AG04449 (cell line): Measurements from ENCODE around the gene MRPL52.
A peak's percentile ranks its signal among the peaks of the same experiment; 100 is the strongest.
"Not testable (repeated sequence)": the region's sequence is repeated elsewhere in the genome, so short reads cannot be mapped to it uniquely, and the experiment has no call there.

Source experiments
- CTCF ChIA-PET: fragments of 350-600 bp; formaldehyde crosslinking; extraction: SDS; loops from one replicate; lab custom pipeline; 2021; ENCODE audit warnings: antibody characterized with exemption; lab: Yijun Ruan, JAX
- POLR2A ChIA-PET: fragments of 400-600, 350-600 bp; formaldehyde crosslinking; extraction: SDS; loops from one replicate; lab custom pipeline; 2020; ENCODE audit warnings: antibody characterized with exemption, inconsistent platforms; lab: Yijun Ruan, JAX
- DNase-seq: peaks from one replicate; pipeline ENCODE4 v3.0.0-alpha.2; 2010; ENCODE audit warnings: low read depth, low spot score
- H3K4me3 ChIP-seq: 2 replicates; pipeline ENCODE4 v1.5.1; 2011; ENCODE audit warnings: low read depth, mild to moderate bottlenecking, control low read depth, low read length
- CTCF ChIP-seq: IDR thresholded peaks from one replicate; pipeline ENCODE4 v1.5.1; 2011; ENCODE audit warnings: mild to moderate bottlenecking, moderate library complexity, low read length, control low read depth, inconsistent platforms; ENCODE audit not compliant: insufficient read depth; ENCODE audit errors: missing control alignments

Gene MRPL52

GRCh38 chr14:22847661-22848341, 18.1 kb downstream of the MRPL52 start:
- no peak for DNase-seq
- H3K4me3 ChIP-seq = no peak overlapping the region
- CTCF ChIA-PET = interaction anchor here (1.1 to 10.9 kb wide), 7 partner anchors 10 to 460 kb away, joined by 3 to 272 read pairs (median 6); partner anchors contain the start of genes MMP14 and SLC7A7
- no peak for TF ChIP-seq CTCF
- POLR2A ChIA-PET = interaction anchor here (1.4 to 7.3 kb wide), 3 partner anchors 10 to 82 kb away, joined by 4 to 158 read pairs (median 5); partner anchors contain the start of genes MMP14 and PRMT5

GRCh38 chr14:22848351-22849164, 18.9 kb downstream of the MRPL52 start:
- CTCF ChIA-PET = interaction anchor here (0.7 to 10.9 kb wide), 13 partner anchors 10 to 460 kb away, joined by 3 to 272 read pairs (median 4); partner anchors contain the start of genes LRP10, MMP14 and SLC7A7
- POLR2A ChIA-PET = interaction anchor here (0.6 to 7.3 kb wide), 5 partner anchors 11 to 296 kb away, joined by 3 to 158 read pairs (median 4); partner anchors contain the start of genes MMP14 and PRMT5
- H3K4me3 ChIP-seq = peak overlapping the region; percentile 12; the same call in 1 of the 2 replicates
- no peak for DNase-seq
- TF ChIP-seq CTCF = no peak

- no peak for DNase-seq
- CTCF ChIA-PET = interaction anchor here (0.6 to 10.9 kb wide), 15 partner anchors 11 to 461 kb away, joined by 3 to 272 read pairs (median 4); partner anchors contain the start of genes LRP10, MMP14, MRPL52 and SLC7A7
- no peak for TF ChIP-seq CTCF
- no peak overlapping the region for H3K4me3 ChIP-seq
- POLR2A ChIA-PET = interaction anchor here (0.6 to 7.3 kb wide), 5 partner anchors 12 to 297 kb away, joined by 3 to 158 read pairs (median 5); partner anchors contain the start of genes MMP14 and PRMT5
Observed at GRCh38 chr14:22849212-22849819, 19.6 kb downstream of the MRPL52 start.

GRCh38 chr14:22850944-22851764, 21.5 kb downstream of the MRPL52 start:
- no peak overlapping the region; the same call in 1 of the 2 replicates for H3K4me3 ChIP-seq
- POLR2A ChIA-PET = interaction anchor here (0.5 to 7.3 kb wide), 15 partner anchors 9 to 462 kb away, joined by 3 to 158 read pairs (median 3); partner anchors contain the start of genes LRP10, MMP14, MRPL52 and OXA1L
- DNase-seq = no peak
- CTCF ChIA-PET = interaction anchor here (0.5 to 10.9 kb wide), 24 partner anchors 13 to 459 kb away, joined by 3 to 272 read pairs (median 26); partner anchors contain the start of genes AJUBA, DAD1, LRP10 and MMP14
- TF ChIP-seq CTCF = no peak

- DNase-seq, H3K4me3 ChIP-seq: not testable (repeated sequence)
- ChIA-PET CTCF (interaction anchor here (0.6 to 10.9 kb wide), 37 partner anchors 12 to 462 kb away, joined by 3 to 272 read pairs (median 8); partner anchors contain the start of genes DAD1, LRP10, MMP14 and MRPL52), POLR2A (interaction anchor here (0.6 to 7.3 kb wide), 7 partner anchors 15 to 295 kb away, joined by 3 to 158 read pairs (median 5); partner anchors contain the start of genes MMP14, MRPL52 and OXA1L)
Observed at GRCh38 chr14:22852178-22852577, 22.5 kb downstream of the MRPL52 start.
